SU-DHL-6 (cell line): ENCODE measurements around the gene CECR2.

Experiments
- H2AFZ ChIP-seq: fragments of 200-600 bp; sonication (generic); 2 replicates; pipeline ENCODE4 v1.6.1; 2014; ENCODE audit warnings: low read depth, mild to moderate bottlenecking, moderate library complexity, mixed read lengths, antibody characterized with exemption, low read length; ENCODE audit not compliant: severe bottlenecking
- H3F3A ChIP-seq: fragments of 200-600 bp; shearing (Covaris generic); 2 replicates; pipeline ENCODE4 v1.6.0; 2016; ENCODE audit warnings: antibody characterized with exemption, mild to moderate bottlenecking; ENCODE audit not compliant: insufficient read depth
- H3K27ac ChIP-seq: fragments of 200-600 bp; sonication (generic); 2 replicates; pipeline ENCODE4 v1.5.1; 2016; ENCODE audit warnings: low read depth, mild to moderate bottlenecking, low read length, moderate library complexity, mixed read lengths
- H3K27me3 ChIP-seq: fragments of 200-600 bp; sonication (generic), shearing (Covaris generic); 2 replicates; pipeline ENCODE4 v1.6.0; 2014; ENCODE audit warnings: mild to moderate bottlenecking, low read length
- H3K36me3 ChIP-seq: fragments of 200-600 bp; sonication (generic); 2 replicates; pipeline ENCODE4 v1.6.1; 2014; ENCODE audit warnings: mild to moderate bottlenecking, low read length, mixed read lengths
- H3K4me2 ChIP-seq: fragments of 300-600, 200-600 bp; shearing (Covaris generic), sonication (generic); 2 replicates; pipeline ENCODE4 v1.6.0; 2014; ENCODE audit warnings: low read length, low read depth, mild to moderate bottlenecking; ENCODE audit not compliant: poor library complexity, severe bottlenecking
- H3K4me3 ChIP-seq: fragments of 200-600 bp; sonication (generic); 2 replicates; pipeline ENCODE4 v1.5.1; 2014; ENCODE audit warnings: antibody characterized with exemption, low read length, mild to moderate bottlenecking, mixed read lengths; ENCODE audit not compliant: insufficient read depth, poor library complexity, severe bottlenecking
- H3K79me2 ChIP-seq: fragments of 200-600 bp; sonication (generic); 2 replicates; pipeline ENCODE4 v1.6.1; 2014; ENCODE audit warnings: mild to moderate bottlenecking, low read length, moderate library complexity; ENCODE audit not compliant: insufficient read depth
- H3K9ac ChIP-seq: fragments of 200-600 bp; sonication (generic); 2 replicates; pipeline ENCODE4 v1.7.0; 2014; ENCODE audit warnings: mild to moderate bottlenecking, low read length
- H3K9me2 ChIP-seq: fragments of 200-600 bp; sonication (generic); replicated peaks from 2 replicates; pipeline ENCODE4 v1.6.1; 2014; ENCODE audit warnings: low read length; ENCODE audit not compliant: insufficient read depth
- H3K9me3 ChIP-seq: fragments of 200-600 bp; sonication (generic); 2 replicates; pipeline ENCODE4 v1.6.1; 2014; ENCODE audit warnings: low read length, mixed read lengths; ENCODE audit not compliant: insufficient read depth
- H4K20me1 ChIP-seq: fragments of 200-600 bp; sonication (generic); 2 replicates; pipeline ENCODE4 v1.6.1; 2014; ENCODE audit warnings: low read depth, mild to moderate bottlenecking, antibody characterized with exemption, low read length, moderate library complexity, mixed read lengths
- CTCF ChIP-seq: fragments of 200-600 bp; sonication (generic); IDR thresholded peaks from one replicate; pipeline ENCODE4 v1.5.1; 2017; ENCODE audit warnings: antibody characterized with exemption, mild to moderate bottlenecking, low read length, moderate library complexity; ENCODE audit not compliant: insufficient read depth, poor library complexity, severe bottlenecking
- EZH2phosphoT487 ChIP-seq: fragments of 200-600 bp; sonication (generic), shearing (Covaris generic); conservative IDR thresholded peaks from 2 replicates; pipeline ENCODE4 v1.6.1; 2018; ENCODE audit warnings: mild to moderate bottlenecking, antibody characterized with exemption, low read length, moderate library complexity, mixed read lengths

CECR2 gene

GRCh38 chr22:17438026-17438425 is 68.8 kb downstream of the CECR2 start:
- H3K27me3 ChIP-seq, result no peaks in the 10 kb centered on the region
- H3K27ac ChIP-seq, result no peak overlapping the region
- H3K4me3 ChIP-seq, result no peak overlapping the region
- no peaks in the 10 kb centered on the region for H3K36me3 ChIP-seq
- H4K20me1 ChIP-seq, result no peaks in the 10 kb centered on the region
- H3K79me2 ChIP-seq, result no peaks in the 10 kb centered on the region
- H3F3A ChIP-seq, result no peaks in the 10 kb centered on the region
- no peaks in the 10 kb centered on the region for H3K9me2 ChIP-seq
- TF ChIP-seq CTCF (no peak), EZH2phosphoT487 (no peak)
- H3K4me2 ChIP-seq, result no peak overlapping the region
- no peak overlapping the region for H2AFZ ChIP-seq
- no peak overlapping the region for H3K9ac ChIP-seq
- no peaks in the 10 kb centered on the region for H3K9me3 ChIP-seq

DNA sequence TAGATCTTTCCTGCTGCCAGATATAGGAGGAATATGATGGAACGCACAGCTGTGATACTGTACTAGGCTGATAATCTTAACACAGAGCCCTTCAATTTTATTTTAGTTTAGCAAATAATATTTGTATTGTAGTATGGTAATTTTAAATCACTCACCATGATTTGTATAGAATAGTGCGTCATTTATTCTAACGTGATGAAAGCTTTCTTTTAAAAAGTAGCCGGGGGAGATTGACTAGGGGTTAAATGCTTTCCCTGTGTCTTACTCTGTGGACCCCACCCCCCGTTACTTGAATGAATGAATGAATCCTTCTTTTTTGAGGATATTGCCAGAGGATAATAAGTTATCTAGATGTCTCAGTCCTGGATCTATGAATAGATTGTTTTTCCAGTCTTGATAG is 72.1 kb downstream of the CECR2 start:
- Histone ChIP-seq H3K9ac (no peak overlapping the region), H3K9me3 (no peaks in the 10 kb centered on the region), H3K27me3 (no peaks in the 10 kb centered on the region), H3F3A (no peaks in the 10 kb centered on the region), H4K20me1 (no peaks in the 10 kb centered on the region), H3K79me2 (no peaks in the 10 kb centered on the region), H3K36me3 (no peaks in the 10 kb centered on the region), H2AFZ (no peak overlapping the region), H3K27ac (no peak overlapping the region), H3K9me2 (no peaks in the 10 kb centered on the region), H3K4me2 (no peak overlapping the region), H3K4me3 (no peak overlapping the region)
- no peak for TF ChIP-seq EZH2phosphoT487
- TF ChIP-seq CTCF, result no peak

DNA sequence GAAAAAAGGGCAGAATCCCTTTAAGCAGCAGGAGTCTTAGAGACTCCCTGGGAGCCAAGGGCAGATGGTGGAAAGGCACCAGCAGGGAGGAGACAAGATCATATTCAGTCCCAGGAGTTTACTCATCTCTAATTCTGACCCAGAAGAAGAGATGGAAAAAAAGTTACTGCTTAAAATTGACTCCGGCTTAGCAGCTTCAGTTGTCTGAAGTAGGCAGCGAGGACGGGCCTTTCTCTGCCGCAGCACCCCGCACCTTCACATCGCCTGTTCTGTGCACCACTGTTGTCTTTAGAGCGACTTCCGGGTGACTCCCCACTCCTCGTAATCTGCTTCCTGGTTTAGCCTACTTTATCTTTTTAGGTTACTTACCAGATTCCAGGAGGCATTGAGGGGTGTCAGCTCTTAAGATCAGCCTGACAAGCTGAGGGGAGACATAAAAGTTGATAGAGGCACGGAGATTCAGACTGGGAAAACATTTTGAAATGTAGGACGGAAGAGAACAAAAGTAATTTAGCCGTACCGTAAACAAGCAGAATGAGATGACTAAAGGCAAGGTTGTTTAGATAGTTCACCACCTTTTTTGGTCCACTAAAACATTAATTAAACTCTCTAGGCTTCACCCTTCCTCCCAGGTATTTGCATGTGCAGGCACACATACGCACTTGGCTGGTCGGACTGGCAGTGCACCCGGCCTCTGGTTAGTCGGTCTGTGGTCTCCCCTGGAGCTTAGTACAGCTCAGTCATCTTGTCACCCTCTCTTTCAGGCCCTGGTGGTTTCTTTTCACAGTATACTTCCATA is 74.3 kb downstream of the CECR2 start:
- Histone ChIP-seq H2AFZ (no peak overlapping the region), H3K27ac (no peak overlapping the region), H3K4me2 (no peak overlapping the region), H3K27me3 (no peaks in the 10 kb centered on the region), H3K79me2 (no peaks in the 10 kb centered on the region), H3K4me3 (no peak overlapping the region), H3K36me3 (no peaks in the 10 kb centered on the region), H3F3A (no peaks in the 10 kb centered on the region), H3K9me2 (no peaks in the 10 kb centered on the region), H4K20me1 (no peaks in the 10 kb centered on the region), H3K9ac (no peak overlapping the region), H3K9me3 (no peaks in the 10 kb centered on the region)
- TF ChIP-seq EZH2phosphoT487 (no peak), CTCF (no peak)
